Measurements from ENCODE around the gene DUSP1.

- TF ChIP-seq CTCF (conservative IDR thresholded peaks at IDR 0.05 in 1 of 2, IDR thresholded peaks at IDR 0.05 in 1 of 2; ENCODE audit: extremely low read depth in 1 of 2, insufficient read depth in 1 of 2, low read depth in 1 of 2, low read length in 2 of 2) (no peak), EZH2 (IDR thresholded peaks at IDR 0.05; ENCODE audit: borderline replicate concordance, low read length) (no peak)
Measured at GRCh38 chr5:172726966-172727365, 44.0 kb downstream of the DUSP1 start.

Measured in mammary epithelial cell (primary cell).